Measurements from ENCODE around the gene CASK.

- TF ChIP-seq, protein P1, sequence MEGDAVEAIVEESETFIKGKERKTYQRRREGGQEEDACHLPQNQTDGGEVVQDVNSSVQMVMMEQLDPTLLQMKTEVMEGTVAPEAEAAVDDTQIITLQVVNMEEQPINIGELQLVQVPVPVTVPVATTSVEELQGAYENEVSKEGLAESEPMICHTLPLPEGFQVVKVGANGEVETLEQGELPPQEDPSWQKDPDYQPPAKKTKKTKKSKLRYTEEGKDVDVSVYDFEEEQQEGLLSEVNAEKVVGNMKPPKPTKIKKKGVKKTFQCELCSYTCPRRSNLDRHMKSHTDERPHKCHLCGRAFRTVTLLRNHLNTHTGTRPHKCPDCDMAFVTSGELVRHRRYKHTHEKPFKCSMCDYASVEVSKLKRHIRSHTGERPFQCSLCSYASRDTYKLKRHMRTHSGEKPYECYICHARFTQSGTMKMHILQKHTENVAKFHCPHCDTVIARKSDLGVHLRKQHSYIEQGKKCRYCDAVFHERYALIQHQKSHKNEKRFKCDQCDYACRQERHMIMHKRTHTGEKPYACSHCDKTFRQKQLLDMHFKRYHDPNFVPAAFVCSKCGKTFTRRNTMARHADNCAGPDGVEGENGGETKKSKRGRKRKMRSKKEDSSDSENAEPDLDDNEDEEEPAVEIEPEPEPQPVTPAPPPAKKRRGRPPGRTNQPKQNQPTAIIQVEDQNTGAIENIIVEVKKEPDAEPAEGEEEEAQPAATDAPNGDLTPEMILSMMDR (IDR thresholded peaks at IDR 0.05; ENCODE audit: poor library complexity) = no peak
- TF ChIP-seq EZH2 (IDR thresholded peaks at IDR 0.05; ENCODE audit: borderline replicate concordance) = no peak
- TF ChIP-seq EZH2phosphoT487 (IDR thresholded peaks at IDR 0.05; ENCODE audit: low read depth, severe bottlenecking, unreplicated experiment) = no peak
Measured at GRCh38 chrX:41522081-41522480, 401.3 kb downstream of the CASK start.
